Limb (tissue), 2 donors: ENCODE data around the gene UBXN11.

Experiments
- DNase-seq, 2 donors: peaks; one replicate each; pipeline ENCODE4 v3.0.0-alpha.2; 2016; ENCODE audit errors: extremely low spot score in 2 of 2

Gene UBXN11

DNA sequence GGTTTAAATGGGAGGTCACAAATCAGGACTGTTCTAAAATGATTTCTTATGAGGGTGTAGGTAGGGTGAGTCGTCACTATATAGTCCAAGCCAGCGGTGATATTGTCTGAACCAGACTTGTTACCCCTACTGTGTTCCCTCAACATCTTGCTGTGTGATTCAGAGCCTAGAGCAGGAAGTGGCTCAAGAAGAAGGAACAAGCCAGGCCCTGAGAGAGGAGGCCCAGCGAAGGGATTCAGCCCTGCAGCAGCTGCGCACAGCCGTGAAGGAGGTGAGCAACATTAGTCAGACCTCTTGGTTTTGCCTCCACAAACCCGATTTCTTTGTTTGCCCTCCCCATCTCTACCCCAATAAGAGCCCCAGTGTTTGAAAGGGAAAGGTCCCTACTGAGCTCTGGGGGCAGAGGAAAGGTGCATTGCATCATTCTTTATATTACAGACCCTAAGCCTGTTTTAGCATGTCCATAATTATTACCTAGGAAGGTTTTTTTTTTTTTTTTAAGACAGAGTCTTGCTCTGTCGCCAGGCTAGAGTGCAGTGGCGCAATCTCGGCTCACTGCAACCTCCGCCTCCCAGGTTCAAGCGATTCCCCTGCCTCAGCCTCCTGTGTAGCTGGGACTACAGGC lies 31.5 kb downstream of the UBXN11 start:
- no peak for DNase-seq

DNA sequence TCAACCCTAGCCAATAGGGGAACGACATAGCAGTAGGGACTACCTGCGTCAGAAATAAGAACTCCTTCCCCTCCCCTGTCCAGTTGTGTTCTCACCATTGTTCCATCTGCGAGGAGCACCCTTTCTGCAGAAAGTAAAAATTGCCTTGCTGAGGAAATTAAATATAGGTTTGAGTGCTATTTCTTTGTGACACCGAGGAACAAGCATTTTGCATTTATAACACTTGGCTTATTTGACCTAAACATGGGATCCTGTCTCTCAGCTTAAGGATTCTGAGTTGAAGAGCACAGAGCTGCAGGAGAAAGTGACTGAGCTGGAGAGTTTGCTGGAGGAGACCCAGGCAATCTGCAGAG lies 37.3 kb downstream of the UBXN11 start:
- DNase-seq, result no peak

DNA sequence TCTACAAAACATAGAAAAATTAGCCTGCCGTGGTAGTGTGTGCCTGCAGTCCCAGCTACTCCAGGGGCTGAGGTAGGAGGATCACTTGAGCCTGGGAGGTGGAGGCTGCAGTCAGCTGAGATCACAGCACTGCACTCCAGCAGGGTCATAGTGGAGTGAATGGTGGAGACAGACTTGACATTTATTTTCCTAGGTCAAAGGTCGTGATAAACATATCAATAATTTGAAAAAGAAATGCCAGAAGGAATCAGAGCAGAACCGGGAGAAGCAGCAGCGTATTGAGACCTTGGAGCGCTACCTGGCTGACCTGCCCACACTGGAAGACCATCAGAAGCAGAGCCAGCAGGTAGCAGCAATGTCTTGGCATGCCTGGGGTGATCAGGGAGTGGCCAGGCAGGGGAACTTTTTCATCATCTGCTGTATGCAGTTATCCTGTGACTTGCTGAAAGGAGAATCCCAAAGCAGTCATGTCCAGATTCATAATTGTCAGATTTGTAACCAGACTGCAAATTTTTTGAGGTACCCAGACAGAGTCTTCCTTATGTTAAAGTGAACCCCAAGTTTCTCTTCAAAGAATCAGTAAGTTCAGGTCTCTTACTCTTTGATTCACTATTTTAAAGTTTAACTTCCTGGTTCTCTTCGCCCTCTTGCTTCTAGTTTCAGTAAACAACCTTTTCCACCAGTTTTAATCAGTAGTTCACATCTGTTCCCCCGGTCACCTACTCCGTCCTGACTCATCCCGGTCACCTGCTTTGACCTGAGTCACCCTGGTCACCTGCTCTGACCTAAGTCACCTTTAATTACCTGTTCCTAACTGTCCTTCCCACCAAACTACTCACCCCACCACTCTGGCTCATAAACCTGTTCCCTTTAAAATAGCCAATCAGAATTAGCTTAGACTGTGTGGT lies 37.9 kb downstream of the UBXN11 start:
- DNase-seq, result no peak

DNA sequence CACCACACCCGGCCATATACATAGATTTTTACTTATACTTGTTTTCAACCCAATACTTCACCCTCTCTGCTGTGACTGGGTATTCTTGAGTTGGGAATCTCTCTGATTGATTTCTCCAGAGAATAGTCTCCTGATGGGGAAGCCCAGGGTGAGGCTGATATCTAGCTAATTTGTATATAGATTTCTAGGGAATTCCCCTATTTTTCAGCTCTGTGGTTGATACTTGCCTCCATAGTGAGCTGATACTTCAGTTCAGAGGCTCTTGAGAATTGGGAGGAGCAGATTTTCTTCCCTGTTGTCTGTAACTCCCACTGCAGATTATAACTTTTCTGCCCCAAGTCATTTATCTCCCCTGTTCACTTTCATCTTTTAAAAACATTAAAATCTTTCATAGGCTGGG lies 41.0 kb downstream of the UBXN11 start:
- no peak for DNase-seq

DNA sequence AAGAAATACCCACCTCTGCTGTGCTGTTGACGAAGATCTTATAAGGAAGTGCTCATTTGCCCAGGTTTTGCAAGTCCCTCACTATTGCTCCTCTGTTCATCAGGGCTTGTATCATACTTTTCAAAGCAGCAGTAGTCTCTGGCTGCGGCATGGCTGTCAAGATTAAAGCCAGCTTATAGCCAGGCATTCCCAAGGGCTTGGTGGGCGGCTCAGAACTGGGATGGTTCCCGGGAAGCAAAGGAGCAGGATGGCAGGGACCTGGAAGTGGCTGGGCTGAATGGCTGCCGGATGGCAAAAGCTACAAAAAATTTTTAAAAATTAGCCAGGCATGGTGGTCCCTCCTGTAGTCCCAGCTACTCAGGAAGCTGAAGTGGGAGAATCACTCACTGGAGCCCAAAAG lies 43.2 kb downstream of the UBXN11 start:
- no peak for DNase-seq

DNA sequence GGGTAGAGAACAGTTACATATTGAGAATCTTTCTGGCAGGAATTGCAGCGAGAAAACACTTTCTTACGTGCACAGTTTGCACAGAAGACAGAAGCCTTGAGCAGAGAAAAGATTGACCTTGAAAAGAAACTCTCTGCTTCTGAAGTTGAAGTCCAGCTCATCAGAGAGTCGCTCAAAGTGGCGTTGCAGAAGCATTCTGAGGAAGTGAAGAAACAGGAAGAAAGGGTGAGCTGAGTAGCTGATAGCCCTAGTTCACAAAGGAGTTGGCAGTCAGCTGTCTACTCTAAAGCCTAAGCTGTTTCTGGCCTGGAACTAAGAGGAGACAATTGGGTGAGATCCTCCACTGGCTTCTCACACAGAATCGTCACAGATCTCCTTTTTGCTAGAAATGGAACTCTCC lies 46.9 kb downstream of the UBXN11 start:
- DNase-seq, result no peak

DNA sequence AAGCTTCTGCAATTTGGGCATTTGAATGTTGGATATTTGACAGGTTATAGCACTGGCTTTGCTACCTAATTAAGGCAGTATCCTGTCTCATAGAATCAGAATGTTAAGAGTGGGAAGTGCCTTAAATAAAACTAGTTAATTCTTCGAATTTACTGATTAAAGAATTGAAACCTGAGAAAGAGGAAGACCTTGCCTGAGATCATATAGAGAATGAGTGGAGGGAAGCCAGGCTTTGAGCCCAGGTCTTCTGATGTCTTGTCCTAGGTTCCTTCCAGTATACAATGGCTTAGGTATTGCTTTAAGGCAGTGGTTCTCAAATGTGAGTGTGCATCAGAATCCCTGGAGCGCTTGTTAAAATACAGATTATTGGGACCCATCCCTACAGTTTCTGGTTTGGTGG lies 47.4 kb downstream of the UBXN11 start:
- DNase-seq, result no peak

DNA sequence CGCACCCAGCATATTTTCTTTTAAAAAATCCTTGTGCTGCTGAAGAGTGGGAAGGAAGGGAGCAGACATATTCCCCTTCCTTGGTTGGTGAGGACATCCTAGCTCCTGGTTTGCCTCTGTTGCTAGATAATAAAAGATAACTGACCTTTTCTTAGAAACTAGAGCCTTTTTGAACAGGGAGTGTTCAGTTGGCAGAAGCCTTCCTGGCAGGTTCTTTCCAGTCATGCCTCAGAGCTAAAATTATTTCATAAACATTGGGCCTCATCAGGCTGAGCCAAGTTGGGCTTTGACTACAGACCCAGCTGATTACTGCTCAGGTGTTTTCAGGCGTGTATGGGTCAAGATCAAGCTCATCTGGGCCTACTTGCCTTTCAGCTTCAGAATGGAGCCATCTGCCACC lies 49.2 kb downstream of the UBXN11 start:
- DNase-seq, result no peak

DNA sequence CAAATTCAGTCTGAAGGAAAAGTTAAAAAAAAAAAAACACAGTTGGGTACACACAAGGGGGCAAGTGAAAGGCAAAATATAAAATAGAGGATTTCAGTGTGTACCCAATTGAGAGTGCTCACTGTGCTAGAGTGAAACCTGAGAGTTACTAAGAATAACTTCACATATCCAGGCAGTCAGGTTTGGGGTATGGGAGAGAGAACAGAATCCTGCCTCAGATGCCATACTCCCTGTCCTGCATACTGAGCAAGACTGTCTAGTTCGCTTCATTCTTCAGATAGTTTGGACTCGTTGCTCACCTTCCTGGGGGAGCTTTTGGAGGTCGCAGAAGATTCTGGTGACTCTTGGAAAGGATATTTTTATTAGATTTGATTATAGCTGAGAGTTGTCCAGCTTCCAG lies 52.0 kb downstream of the UBXN11 start:
- DNase-seq, result no peak

DNA sequence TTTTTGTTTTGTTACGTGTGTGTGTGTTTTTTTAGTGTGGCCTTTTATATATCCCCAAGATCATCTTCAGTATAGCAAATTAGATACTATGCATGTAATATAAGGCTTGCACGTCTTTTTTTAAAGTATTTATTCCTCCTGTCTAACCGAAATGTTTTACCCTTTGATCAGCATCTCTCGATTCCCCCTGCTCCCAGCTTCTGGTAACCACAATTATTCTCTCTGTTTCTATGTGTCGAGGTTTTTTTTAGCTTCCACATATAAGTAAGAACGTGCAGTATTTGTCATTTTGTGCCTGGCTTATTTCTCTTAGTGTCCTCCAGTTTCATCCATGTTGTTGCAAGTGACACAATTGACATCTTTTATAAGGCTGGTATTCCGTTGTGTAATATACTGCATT lies 53.7 kb downstream of the UBXN11 start:
- no peak for DNase-seq

DNA sequence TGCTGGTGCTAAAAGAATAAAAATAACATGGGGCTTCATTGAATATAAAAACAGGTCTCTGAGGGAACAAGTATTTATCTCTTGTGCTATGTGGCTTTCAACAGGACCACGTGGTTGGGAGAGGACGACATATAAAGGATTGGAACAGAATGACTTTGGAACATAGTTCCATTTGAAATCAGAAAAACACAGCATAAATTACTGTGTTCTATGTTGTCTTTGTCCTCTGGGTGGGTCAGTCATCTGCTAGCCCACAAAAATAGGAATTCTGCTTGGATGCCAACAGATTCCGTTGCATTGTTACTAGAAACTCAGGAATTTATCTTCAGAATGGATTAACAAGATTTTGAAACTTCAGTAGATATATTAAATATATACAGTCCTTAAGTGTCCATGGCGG lies 66.5 kb downstream of the UBXN11 start:
- no peak for DNase-seq

DNA sequence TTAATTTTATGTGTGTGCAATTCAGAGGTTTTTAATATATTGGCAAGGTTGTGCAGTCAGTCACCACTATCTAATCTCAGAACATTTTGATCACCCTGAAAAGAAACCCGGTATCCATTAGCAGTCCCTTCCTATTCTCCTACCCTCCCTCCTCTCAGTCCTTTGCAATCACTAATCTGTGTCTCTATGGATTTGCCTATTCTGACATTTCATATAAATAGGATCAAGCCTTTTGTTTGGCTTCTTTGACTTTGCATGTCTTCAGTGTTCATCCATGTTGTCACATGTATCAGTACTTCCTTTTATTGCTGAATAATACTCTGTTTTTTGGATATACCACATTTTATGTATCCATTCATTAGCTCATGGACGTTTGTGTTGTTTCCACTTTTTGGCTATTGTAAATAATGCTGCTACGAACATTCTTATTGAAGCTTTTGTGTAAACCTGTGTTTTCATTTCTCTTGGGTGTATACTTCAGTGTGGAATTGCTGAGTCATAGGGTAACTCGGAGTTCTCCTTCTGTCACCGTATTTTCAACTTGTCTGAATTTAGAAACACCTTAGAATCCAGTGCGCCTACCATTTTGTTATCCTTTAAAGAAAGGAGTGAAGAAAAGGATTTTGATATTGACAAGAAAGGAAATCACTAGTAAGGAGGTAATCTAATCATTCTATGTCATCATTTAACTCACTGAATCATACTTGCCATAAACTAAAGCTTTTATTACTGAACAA lies 69.0 kb downstream of the UBXN11 start:
- DNase-seq, result no peak

DNA sequence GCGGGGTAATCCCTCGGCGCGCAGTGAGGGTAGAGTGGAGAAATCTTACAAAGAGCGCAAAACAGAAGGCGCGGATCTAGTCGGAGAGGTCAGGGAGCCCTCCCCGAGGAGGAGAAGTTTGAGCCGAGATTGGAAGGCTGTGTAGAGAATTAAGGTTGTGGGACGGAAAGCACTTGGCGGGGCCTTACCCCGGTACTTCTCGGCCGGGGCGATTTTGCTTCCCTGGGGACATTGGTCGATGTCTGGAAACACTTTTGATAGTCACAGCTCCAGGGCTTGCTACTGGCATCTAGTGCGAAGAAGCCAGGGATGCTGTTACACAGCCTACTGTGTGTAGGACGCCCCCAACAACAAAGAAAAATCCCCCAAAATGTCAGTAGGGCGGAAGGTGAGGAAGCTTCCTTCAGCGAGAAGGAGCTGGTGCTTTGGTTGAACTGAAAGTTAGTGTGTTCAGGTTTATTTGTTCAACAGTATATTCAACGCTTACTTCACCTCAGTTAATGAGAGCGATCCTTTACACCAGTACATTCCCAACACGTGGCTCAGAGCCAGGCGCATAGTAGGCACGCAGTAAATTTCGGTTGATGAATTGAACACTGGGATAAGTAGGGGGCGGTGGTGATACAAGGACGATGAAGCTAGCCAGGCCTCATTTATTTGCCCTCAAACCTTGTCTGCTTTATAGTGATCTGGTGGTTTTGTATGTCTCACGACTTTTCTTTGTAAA lies 71.6 kb downstream of the UBXN11 start:
- DNase-seq, result peak in 1 of 2 donors; percentile 43

DNA sequence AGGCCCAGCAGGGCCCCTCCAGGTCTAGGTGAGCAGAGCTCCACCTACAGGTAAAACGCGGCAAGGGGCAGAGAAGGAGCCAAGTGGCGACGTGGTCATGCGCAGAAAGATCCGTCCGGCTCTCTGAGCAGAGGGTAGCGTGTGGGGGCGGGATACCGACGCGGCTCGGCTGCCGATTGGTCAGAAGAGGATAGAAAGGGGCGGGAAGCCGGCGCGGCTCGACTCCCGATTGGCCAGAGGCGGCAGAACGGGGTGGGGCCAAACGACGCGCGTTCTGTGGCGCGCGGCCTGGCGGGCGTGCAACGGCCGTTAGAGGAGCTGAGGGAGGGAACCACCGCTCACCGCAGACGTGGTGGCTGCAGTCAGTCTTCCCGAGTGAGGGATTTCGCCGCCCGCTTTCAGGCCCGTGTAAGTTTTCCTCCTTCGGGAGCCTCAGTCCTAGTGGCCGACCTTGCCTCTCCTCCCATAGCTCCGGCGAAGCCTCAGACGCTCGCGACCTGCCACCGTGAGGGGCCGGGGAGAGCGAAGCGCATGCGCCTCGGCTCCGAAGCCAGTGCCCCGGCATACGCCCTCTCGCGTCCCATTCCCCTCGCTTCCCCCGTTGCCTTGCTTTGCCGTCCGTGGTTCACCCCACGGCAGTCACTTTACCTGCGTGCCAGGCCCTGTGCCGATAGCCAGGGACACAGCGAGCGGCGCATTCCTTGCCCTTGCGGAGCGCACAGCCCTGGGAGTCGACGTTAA lies 72.4 kb downstream of the UBXN11 start, which contains the start of gene CEP85:
Gene CEP85, plus strand, starts transcription at position 298 of the 741 bp plus-strand sequence. CDS start 5,584 bp downstream, outside the sequence.
- DNase-seq, result peak; percentile 98 to 99
